NCI-H2029 treated with DMSO at 0.1 percent for 48 hours (cell line): ENCODE data around the gene C3orf22.
"Not testable (repeated sequence)": the region's sequence is repeated elsewhere in the genome, so short reads cannot be mapped to it uniquely, and the experiment has no call there.

Experiments used
- DNase-seq: peaks from one replicate; lab custom pipeline; 2025; lab: John Stamatoyannopoulos, UW

The C3orf22 gene

GRCh38 chr3:126542340-126543241 lies 16.1 kb downstream of the C3orf22 start:
- no peak for DNase-seq

DNA sequence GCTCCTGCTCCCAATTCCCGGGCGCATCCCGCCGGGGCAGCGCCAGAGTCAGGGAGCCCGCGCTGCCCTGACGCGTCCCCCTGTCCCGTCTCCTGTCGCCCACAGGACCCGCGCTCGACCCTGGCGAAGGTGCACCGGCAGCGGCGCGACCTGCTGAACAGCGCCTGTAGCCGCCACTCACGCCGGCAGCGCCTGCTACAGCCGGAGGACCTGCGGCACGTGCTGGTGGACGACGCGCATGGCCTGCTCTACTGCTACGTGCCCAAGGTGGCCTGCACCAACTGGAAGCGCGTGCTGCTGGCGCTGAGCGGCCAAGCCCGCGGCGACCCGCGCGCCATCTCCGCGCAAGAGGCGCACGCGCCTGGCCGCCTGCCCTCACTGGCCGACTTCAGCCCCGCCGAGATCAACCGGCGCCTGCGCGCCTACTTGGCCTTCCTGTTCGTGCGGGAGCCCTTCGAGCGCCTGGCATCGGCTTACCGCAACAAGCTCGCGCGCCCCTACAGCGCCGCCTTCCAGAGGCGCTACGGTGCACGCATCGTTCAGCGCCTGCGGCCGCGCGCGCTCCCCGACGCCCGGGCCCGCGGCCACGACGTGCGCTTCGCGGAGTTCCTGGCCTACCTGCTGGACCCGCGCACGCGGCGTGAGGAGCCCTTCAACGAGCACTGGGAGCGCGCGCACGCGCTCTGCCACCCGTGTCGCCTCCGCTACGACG lies 16.9 kb downstream of the C3orf22 start:
- no peak for DNase-seq

DNA sequence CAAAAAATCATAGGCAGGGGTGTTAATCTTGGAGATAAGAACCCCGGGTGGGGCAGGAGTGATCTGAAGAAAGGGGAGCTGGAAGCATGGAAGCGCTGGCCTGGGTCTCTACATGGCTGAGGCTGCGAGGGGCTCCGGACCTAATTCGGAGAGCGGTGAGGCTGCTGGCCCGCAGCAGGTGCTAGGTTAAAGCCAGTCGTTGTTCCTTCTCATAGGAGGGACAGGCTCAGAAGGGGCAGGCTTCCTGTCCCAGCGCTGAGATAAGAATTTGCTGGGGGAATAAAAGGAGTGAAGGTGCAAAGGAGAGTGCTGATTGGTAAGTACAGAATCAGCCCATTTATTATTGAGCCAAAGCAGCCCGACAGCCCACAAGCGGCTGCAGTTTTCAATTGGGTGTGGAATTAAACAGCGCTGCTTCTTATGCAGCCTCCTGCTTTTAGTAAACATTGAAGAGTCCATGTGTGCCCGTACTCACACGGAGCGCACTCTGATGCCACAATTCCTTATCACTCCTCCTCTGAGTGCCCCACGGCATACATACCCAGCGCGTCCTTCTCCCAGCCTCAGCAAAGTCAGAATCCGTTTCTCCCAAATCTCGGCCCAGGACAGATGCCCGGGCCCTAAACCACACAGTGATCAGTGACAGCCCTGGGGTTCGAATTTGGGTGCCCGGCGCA lies 17.6 kb downstream of the C3orf22 start:
- no peak for DNase-seq

DNA sequence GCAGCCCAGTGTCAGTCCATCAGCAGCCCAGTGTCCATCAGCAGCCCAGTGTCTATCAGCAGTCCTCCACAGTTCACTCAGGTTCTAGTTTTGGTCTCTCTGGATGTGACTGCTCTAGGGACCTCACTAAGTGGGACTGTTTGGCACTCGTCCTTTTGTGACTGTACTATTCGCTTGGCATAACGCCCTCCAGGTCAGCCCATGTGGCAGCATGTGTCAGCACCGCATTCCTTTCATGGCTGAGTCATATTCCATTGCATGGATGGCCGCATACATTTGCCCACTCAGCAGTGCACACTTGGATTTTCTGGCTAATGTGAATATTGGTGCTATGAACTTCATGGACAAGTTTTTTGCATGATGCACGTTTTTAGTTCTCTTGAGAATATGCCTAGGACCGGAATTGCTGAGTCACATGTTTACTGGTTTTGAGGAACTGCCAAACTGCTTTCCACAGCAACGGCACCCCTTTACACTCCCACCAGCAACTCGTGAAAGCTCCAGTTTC lies 18.3 kb downstream of the C3orf22 start:
- no peak for DNase-seq

DNA sequence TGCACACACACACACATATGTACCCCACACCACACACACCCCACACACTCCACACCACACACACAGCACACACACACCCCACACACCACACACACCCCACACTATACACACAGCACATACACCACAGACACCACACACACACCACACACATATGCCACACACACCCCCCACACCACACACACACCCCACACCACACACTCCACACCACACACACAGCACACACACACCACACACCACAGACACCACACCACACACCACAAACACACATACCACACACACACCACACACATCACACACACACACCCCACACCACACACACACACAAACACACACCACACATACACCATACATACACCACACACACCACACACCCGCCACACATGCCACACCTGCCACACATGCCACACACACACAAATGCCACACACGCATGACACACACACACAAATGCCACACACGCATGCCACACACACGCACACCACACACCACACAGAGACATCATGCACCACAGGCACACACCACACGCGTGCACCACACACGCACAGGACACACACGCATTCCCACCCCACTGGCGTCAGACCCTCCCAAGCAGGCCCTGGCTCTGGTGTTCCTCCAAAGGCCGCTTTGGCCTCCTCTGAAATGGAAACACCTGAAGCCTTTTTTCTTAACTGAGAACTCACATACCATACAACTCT lies 19.0 kb downstream of the C3orf22 start:
- DNase-seq, result no peak

DNA sequence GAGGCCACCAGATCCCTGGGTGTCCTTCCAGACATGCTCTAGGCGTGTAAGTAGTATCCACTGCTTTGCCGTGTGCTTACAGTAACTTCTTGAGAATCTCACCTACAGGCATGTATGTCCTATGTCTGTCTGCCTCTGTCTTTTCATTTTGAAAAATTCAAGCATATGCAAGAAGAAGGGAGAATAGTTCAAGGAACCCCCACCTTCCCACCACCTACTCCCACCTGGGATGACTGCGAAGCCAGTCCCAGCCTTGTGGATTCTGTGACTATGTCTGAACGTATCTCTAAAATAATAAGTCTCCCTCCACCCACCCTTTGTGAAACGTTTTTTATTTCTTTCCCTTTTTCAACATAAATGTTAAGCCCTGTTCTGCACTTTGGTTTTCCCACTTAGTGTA lies 19.8 kb downstream of the C3orf22 start:
- no peak for DNase-seq

- DNase-seq, result no peak
Observed at GRCh38 chr3:126538316-126538715, 20.4 kb downstream of the C3orf22 start.

GRCh38 chr3:126537730-126538281 lies 20.9 kb downstream of the C3orf22 start:
- peak; percentile 77 for DNase-seq

- peak; percentile 16 for DNase-seq
Observed at GRCh38 chr3:126537116-126537729, 21.5 kb downstream of the C3orf22 start.

DNA sequence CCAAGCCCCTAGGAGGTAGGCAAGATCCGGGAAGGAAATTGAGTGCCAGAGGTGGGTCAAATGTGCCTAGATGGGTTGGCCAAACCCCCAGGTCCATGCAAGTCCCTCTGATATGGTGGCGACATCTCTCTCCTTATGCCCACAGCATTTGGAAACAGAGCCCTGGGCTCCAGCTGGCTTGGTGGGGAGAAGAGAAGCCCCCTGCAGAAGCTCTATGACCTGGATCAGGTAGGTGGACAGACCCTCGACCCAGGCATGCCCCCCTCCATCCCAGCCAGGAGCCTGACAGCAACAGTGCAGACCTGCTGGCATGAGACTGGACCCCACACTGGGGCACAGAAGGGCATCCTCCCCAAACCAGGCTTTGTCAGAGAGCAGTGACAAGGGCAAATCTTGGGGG lies 22.6 kb downstream of the C3orf22 start:
- DNase-seq, result no peak

DNA sequence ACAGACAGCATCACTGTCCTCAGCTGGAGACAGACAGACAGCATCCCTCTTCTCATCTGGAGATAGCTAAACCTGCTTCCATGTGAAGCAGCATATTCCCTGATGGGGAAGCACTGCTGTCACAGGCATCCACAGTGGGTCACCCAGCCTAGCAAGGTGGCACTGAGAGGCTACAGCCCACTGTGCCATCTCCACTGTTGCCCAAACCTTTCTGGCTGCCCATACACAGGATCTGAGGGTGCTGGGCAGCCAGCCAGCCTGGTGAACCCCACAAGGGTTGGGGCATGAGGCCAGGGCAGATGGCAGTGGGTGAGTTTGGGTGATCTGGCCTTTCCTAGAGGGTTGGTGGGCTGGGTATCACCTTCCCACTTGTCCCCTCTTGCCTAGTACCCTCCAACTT lies 23.1 kb downstream of the C3orf22 start:
- no peak for DNase-seq

DNA sequence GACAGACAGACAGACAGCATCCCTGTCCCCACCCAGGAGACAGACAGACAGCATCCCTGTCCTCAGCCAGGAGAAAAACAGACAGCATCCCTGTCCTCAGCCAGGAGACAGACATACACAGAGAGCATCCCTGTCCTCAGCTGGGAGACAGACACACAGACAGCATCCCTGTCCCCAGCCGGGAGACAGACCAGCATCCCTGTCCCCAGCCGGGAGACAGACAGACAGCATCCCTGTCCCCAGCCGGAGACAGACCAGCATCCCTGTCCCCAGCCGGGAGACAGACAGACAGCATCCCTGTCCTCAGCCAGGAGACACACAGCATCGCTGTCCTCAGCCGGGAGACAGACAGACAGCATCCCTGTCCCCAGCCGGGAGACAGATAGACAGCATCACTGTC lies 24.0 kb downstream of the C3orf22 start:
- DNase-seq, result not testable (repeated sequence)

DNA sequence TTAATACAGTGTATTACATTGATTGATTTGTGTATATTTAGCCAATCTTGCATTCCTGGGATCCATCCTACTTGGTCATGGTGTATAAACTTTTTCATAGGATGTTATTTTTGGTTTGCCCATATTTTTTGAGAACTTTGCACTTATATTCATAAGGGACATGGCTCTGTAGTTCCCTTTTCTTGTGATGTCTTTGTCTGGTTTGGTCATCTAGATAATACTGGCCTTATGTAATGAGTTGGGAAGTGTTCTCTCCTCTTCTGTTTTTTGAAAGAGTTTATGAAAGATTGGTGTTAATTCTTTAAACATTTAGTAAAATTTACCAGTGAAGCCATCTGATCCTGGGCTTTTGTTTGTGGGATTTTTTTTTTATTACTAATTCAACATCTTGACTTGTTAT lies 25.2 kb downstream of the C3orf22 start:
- DNase-seq, result no peak

- no peak for DNase-seq
Observed at GRCh38 chr3:126531051-126531330, 27.7 kb downstream of the C3orf22 start.

GRCh38 chr3:126530171-126531050 lies 28.3 kb downstream of the C3orf22 start:
- DNase-seq, result no peak

DNA sequence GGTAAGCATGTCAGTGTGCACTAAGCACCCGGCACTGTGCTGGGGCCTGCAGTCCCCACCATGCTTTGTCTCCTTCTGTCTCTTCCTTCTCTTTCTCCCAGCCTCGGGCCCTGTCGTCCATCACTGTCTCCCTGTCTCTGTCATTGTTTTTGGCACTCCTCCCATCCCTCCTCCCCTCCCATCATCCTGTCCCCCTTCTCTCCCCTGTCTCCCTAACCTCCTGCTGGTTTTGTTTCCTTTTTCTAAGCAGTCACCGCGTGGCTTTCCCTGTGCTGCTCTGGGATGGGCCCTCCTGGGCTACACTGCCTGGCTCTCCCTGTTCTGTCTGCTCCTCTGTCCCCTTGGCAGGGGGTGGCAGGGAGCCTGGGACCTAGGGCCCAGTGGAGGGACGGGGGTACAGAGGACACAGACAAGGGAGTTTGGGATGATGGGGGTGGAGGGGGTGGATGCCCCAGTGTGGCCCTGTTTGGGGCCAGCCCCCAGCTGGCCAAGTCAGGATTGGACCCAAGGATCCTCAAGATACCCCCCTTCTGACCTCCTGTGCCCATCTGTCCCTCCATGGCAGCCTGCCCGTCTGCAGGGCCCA lies 29.1 kb downstream of the C3orf22 start:
- no peak for DNase-seq

GRCh38 chr3:126528800-126529541 lies 29.8 kb downstream of the C3orf22 start:
- DNase-seq, result no peak

DNA sequence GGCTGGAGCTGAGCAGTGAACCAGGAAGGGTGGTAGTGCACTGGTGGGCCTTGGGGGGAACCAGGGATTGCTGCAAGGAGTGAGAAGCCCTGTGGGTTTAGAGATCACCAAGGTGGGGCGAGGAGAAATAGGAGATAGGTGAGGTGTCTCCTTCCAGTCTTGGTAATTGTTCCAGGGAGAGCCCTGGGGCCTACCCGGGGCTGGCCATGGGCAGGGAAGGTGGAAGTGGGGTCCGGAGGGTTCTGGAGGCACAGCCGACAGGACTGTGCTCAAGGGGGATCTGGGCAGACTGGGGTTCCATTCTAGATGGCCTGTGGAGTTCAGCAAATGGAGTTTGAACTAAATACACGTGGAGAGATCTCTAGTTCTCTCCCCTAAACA lies 30.3 kb downstream of the C3orf22 start:
- no peak for DNase-seq

DNA sequence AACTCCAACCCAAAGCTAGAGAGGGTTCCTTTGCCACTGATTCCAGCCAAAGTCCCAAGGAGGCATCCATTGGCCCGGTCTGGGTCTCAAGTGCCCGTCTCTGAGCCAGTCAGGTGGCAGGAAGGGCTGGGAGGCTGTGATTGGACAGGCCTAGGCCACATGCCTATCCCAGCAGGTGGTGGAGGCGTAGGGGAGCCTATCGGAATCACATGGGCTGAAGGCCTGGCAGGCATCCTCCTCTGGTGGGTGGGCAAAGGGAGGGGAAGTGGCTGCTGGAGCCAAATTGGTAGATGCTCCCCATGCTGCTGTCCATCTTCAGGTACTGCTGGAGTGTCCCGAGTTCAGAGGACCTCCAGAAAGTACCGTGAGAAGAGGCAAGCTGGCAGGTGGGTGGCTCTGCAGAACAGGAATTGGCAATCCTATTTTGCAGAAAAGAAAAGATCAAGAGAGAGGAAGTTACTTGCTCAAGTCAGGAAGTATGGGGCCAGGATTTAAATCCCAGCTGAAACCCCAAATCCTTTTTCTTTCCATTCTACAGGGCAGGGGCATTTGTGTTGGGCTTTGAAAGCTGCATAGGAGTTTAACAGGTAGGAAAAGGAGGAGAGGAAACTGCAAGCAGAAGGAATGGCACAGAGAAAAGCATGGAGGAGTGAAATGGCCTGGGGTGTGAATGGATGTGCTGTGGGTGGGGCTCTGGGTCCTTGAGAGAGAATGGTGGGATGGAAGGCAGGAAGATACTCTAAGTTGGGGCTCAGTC lies 31.1 kb downstream of the C3orf22 start:
- DNase-seq, result no peak
